C4-2B (cell line): ENCODE results near the gene QRICH2.

ENCODE experiments used
- CTCF ChIP-seq: fragments of 450-650 bp; conservative IDR thresholded peaks from 2 replicates; pipeline ENCODE4 v1.5.1; 2017; ENCODE audit warnings: mild to moderate bottlenecking
- ZFX ChIP-seq: fragments of 450-650 bp; IDR thresholded peaks from 2 replicates; pipeline ENCODE4 v1.6.1; 2017

GRCh38 chr17:76260220-76260619 lies 47.9 kb downstream of the QRICH2 start:
- no peak for TF ChIP-seq CTCF
- TF ChIP-seq ZFX = no peak
